SK-N-SH (cell line): ENCODE measurements around the gene UNC5B.

Source experiments
- CTCF ChIP-seq: fragments of 200-600 bp; sonication (generic); IDR thresholded peaks from 2 replicates; pipeline ENCODE4 v1.6.1; 2017; ENCODE audit warnings: antibody characterized with exemption, mild to moderate bottlenecking, moderate library complexity
- MAX ChIP-seq: IDR thresholded peaks from 2 replicates; pipeline ENCODE4 v1.4.0; 2012; ENCODE audit warnings: low read depth
- ZBTB33 ChIP-seq: IDR thresholded peaks from 2 replicates; pipeline ENCODE4 v1.4.0; 2012; ENCODE audit warnings: low read depth, borderline replicate concordance

GRCh38 chr10:71258046-71258445 lies 45.7 kb downstream of the UNC5B start:
- TF ChIP-seq CTCF = no peak
- no peak for TF ChIP-seq ZBTB33
- no peak for TF ChIP-seq MAX
